DMS114 treated with DMSO at 0.1 percent for 48 hours (cell line): Measurements from ENCODE around the gene PKDCC.

ENCODE experiments used
- DNase-seq: peaks from one replicate; lab custom pipeline; 2025; ENCODE audit not compliant: unreplicated experiment; lab: John Stamatoyannopoulos, UW

PKDCC gene

DNA sequence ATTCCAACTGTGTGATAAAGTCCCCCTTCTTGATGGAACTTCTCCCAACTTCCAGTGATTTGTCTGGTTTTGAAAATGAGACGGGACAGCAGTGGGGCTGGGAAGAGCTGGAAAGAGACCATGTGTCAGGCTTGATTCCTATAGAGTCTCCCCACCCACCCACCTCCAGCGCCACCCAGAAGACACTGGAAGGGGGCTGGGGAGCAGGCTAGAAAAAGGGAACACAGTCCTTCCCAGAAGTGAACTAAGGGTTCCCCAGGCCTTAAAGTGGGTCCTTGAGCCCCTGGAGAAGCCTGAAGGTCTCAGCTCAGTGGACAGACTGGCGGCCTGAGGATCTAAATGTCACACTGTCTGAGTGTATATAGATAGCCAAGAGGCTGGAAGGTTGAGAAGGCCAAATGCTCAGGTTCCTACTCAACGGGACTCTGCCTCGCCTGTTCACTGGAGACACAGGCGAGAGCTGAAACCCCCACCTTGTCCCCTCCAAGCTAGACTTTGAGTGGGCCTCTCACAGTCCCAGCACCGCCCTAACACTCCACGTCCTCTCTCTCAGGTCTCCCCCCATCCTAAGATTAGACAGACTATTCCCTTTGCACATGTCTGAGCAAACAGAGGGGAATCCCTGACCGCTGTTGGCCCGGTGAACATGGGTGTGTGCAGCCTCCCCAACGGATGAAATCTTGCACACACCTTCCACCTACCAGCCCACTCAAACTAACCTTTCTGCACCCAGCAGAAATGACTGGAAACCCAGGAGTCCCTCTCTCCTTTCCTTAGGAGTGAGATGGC, 1.6 kb downstream of the PKDCC start:
- no peak for DNase-seq

DNA sequence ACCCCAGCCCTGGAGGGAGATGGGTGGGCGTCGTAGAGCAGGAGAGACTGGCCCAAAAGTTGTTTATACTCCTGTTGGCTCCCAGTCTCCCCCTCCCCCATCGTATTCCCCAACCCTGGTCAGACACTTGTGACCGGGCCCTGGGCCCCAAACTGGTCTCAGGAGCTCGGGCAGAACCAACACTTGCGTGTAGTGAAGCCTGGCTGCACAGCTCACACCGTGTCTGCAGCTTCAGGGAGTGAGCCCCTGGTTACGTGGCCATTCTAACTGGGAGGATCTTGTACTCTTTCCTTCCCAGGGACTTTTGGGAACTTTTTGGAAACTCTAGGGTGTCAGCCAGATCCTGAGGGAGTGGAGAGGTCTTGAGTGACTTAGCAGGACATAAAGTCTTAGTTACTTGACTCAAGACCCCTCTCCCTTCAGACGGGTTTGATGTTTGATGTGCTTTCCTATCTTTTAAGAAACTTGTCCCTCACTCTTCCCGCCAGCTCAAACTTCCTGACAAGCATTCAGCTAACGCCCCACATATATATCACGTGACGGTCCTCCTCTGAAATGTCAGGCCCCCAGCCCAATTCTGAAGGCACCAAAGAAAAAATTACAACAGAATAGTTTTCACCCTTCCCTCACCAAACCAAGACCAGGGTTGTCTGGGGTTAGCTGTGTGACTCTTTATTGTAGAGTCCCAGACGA, 2.3 kb downstream of the PKDCC start:
- DNase-seq, result no peak

DNA sequence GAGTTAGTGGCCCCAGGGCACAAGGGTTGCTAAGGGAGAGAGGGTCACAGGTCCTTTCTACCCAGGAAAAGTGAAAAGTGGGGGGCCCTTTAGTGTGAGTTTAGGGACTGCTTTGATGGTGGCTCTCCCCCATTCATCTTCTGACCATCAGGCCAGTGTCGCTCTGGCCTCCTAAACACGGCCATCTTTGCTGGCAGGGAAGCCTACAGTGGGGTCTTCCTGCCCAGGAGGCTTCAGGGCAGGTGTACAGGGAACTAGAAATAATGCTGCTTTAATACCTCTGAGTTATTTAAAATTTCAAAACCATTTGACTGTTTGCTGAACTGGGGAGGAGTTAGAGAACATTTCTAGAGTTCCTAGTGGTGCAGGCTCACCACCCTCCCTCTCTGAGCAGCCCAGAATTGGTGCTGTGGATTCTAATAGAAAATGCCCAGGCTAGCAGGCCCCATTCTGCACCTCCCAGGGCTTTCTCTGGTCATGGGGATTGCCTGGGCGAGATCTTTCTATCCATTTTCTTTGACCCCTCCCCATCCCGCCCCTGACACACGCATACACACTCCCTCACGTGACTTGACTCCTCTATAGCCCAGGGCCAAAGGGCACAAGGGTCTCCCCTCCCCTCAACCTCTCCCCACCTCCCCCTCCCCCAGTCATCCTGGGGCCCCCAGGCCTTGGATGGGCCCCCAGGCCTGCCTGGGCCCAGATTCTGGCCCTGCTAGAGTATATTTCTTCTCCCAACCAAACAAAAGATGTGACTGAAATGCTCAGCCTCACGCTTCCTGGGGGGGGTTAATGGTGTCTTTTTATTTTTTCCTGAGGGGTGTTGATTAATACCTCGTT, 3.1 kb downstream of the PKDCC start:
- no peak for DNase-seq

DNA sequence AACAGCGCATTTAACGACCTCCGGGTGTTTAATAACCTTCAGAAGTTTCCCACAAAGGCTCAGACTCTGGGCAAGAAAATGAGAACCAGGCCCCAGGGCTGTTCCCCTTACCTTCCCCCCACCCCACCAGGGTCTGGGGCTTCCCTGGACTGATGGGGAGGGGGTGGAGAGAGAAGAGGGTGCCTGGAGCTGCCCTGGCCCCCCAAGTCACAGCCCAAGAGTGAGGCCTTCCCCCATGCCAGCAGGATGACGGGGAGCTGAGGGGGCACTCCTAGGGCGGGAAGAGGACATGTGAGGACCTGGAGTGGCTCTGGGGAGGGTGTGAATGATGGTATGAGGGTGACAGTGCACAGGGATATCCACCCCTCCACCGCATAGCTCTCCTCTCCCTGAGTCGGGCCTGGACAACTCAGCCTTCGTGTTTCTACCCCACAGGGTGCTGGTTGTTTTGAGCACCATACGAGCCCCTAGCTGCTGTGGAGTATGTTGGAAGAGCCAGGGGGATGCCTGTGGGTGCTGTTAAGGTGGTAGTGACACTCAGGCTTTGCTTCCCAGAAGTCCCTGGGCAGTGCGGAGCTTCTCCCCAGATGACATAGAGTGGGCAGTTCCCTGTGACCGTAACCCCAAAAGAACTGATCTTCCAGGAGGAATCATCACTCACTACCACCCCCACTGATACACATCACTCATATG, 3.9 kb downstream of the PKDCC start:
- DNase-seq, result no peak

DNA sequence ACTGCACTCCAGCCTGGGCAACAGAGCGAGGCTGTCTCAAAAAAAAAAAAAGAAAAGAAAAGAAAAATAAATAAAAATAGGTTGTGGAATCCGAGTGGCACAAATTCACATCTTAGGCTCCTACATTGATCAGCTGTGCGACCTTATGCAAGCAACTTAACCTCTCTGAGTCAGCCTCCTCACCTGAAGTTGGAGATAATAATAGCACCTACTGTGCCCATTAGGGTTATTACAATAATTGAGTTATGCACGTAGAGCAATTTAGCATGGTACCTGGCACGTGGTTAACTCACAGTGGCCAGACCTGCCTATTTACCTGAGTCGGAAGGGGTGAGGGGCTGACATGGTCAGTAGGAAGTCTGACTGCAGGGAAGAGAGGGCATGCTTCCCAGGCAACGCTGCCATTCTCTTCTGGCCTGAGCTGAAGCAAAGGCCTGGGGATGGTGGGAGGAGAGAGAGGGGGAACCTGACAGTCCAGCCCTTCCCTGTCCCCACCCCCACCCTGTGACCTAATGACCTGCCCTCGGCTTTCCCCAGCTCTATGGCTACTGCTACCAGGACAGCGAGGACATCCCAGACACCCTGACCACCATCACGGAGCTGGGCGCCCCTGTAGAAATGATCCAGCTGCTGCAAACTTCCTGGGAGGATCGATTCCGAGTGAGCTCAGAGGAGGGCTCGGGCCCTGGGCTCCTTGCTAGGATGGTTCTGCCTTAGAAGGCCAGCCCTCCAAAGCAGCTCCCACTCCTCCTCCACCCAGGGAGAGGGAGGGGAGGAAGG, 5.1 kb downstream of the PKDCC start:
- no peak for DNase-seq

DNA sequence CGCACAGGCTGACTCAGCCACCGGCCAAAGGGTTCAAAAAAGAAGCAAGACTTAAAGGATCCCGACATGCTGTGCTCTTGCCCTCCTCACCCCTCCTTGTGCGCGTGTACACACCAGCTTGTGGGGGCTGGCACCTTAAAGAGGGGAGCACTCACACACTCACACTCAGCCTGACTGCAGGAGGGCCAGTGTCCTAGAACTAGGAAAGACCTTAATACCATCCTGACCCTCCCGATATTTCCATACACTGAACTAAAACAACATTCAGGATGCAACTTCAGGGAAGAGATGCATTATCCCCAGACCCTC, 5.6 kb downstream of the PKDCC start:
- DNase-seq, result no peak

DNA sequence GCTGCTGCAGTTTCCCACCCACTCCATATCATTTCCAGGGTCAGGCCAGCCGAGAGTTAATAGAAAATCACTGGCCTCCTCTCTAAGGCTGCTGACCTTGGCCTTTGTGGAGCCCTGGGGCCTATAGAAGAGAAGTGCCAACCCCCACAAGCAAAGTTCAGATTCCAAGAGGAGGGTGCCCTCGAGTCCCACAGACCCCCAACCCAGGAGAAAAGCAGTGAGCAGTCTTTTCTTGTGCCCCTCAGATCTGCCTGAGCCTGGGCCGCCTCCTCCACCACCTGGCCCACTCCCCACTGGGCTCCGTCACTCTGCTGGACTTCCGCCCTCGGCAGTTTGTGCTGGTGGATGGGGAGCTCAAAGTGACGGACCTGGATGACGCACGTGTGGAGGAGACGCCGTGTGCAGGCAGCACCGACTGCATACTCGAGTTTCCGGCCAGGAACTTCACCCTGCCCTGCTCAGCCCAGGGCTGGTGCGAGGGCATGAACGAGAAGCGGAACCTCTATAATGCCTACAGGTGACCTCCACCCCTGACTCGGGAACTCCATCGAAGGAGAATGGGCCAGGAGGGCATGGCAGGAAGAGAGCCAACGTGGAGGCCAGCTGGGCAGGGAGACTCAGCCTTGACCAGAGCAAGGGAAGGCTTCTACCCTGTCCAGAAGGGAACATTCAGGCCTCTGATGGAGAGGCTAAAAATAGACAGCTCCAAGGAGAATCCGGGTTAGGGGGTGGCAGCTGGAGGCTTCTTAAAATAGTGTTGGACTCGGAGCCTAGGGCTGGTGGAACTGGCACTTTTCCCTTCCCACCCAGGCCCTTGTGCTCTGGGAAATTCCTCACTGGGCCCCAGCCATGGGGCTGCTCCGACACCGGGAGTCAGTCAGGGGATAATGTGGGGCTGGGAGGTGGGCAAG, 6.2 kb downstream of the PKDCC start:
- DNase-seq, result no peak

DNA sequence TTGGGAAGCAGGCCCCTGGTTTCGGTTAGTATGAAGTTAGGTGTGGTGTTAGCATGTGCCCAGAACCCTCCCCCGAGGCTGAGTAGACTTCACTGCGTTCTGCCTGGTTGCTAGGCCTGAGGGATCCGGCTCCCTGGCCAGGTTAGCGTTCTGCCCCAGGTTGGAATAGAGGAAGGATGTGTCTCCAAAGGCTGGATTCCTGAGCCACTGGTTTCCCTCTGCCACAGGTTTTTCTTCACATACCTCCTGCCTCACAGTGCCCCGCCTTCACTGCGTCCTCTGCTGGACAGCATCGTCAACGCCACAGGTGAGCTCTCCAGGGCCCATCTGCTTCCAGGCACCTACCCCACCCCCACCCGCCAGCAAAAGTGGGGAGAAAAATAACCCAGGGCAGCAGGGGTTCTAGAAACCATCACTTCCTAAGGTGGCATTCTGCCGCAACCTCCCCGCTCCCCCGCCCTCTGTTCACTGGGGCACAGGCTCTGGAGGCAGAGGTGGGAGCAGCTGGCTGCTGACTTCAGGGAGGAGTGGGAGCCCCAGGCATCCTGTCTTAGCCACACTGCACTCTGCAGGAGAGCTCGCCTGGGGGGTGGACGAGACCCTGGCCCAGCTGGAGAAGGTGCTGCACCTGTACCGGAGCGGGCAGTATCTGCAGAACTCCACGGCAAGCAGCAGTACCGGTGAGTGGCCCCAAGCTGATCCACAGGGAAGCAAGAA, 7.1 kb downstream of the PKDCC start:
- DNase-seq, result no peak

DNA sequence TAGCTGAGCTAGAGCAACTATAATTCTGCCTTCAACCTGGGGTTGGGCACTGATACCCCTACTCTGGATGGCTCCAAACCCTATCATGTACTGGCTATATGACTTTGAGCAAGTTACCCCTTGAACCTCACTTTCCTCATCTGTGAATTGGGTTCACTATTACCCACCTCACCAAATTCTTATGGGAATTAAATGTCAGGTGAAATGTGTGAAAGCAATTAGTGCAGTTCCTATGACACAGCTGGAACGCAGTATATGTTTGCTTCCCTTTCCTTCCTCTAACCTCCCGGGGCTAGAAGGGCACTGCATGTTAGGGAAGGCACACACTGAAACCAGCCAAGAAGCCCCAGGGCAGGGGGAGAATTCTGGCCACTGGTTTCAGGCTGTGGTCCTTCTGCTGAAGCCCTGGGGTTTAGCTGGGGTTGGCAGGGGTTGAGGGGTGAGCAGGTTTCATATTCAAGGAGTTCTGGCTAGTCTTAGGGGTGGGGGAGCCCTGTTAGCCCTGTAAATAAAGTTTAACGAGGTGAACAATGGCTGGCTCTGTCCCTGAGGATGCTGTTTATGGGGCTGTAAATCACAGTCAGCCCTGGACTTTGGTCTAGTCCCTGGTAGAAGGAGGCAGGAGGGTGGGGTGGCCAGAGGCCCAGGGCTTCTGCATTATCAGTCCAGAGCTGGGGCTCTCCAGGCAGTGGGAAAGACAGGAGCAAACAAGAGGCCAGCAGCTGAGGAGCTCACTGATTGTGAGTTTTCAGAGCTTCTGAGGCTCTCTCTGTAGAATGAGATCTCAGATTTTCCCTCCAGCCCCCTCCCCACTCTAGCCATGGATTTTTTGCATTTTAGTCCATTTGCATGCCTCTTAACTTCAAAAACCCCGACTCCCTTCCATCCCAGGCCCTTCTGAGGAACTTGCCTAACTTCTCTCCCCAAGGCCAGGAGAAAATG, 8.0 kb downstream of the PKDCC start:
- DNase-seq, result no peak

DNA sequence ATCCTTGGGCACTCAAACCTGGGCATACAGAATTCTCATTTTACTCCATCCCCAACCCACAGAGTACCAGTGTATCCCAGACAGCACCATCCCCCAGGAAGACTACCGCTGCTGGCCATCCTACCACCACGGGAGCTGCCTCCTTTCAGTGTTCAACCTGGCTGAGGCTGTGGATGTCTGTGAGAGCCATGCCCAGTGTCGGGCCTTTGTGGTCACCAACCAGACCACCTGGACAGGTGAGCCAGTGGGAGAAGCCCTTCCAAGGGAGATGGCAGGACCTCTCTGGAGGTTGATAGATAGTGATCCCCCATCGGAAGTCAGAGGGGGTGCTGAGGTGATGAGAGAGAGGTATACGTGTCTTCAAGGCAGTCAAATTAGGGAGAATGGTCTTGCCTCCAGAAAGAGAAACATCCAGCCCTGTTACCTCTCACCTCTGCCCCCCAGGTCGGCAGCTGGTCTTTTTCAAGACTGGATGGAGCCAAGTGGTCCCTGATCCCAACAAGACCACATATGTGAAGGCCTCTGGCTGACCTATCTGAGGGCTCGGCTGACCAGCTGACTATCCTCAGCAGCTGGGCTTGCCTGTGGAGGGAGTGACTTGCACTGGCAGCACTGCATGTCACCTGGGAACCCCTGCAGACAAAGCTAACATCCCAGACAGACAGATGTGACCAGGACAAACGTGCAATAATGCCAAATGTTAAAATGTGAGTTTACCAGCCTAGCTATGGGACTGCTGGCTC, 9.5 kb downstream of the PKDCC start:
- DNase-seq, result no peak

DNA sequence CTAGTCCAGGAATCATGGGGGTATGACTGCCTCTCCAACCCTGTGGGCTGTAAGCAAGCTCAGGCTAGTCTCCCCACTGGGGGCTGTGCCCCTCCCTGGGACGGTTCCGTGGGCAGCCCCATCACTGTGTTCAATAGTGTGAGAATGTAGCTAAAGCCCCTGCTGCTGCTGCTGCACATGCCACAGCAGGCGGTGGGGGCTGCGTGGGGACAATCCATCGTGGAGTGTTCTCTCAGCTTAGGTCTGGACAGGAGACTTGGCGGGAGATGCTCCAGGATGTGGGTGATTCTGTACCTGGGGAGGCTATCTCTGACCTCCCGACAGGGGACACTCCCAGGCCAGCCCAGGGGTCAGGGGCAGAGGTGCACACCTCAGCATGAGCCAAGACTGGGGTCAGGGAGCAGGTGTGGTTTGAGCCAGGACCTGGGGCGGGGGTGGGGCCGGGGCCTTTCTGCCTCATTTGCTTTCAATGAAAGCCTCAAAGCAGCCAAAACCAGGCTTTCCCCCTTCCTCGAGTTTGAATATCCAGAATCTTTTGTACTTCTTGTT, 10.2 kb downstream of the PKDCC start:
- DNase-seq, result no peak

DNA sequence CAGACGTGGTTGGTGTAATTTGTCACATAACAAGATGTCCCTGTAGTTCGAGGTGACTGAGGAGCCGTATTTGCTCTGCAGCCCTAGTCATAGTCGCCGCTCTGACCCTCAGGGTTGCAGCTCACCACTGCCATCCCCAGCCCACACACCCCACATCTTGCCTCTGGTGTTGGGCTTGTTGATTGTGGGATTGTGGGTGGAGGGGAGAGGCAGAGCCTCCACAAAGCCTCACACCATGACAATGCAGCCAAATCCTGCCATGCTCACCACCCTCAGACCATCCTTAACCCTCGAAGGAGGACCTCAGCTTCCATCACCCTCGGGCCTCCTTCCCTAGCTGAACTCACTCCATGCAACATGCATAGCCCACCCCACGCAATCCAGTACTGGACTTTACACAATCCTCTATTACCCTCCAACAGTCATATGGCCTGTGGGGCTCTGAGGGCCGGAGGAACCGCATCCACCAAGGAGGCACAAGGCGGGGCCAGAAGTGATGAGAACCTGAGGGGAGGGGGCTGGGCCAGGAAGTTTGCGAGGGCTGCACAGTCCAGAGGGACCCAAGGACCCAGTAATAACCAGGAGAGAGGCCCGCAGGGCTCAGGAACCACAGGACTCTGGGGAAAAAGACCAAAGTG, 11.6 kb downstream of the PKDCC start:
- no peak for DNase-seq

DNA sequence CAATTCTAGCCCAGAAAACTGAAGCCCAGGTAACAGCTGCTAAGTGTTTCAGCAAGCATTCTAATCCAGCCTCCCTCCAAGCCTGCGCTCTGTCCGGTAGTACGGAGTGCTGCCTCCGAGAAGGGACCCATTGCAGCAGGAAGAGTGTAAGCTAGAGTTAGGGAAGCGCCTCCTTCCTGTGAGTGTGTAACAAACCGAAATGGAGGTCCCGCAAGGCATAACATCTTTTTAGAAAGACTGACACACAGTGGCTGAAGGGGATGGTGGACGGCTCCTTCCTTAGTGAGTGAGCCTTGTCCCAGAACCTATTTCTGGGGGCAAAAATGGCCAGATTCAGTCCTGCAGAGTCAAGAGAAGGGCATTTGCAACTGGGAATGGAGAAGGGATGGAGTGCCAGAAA, 12.2 kb downstream of the PKDCC start:
- no peak for DNase-seq

DNA sequence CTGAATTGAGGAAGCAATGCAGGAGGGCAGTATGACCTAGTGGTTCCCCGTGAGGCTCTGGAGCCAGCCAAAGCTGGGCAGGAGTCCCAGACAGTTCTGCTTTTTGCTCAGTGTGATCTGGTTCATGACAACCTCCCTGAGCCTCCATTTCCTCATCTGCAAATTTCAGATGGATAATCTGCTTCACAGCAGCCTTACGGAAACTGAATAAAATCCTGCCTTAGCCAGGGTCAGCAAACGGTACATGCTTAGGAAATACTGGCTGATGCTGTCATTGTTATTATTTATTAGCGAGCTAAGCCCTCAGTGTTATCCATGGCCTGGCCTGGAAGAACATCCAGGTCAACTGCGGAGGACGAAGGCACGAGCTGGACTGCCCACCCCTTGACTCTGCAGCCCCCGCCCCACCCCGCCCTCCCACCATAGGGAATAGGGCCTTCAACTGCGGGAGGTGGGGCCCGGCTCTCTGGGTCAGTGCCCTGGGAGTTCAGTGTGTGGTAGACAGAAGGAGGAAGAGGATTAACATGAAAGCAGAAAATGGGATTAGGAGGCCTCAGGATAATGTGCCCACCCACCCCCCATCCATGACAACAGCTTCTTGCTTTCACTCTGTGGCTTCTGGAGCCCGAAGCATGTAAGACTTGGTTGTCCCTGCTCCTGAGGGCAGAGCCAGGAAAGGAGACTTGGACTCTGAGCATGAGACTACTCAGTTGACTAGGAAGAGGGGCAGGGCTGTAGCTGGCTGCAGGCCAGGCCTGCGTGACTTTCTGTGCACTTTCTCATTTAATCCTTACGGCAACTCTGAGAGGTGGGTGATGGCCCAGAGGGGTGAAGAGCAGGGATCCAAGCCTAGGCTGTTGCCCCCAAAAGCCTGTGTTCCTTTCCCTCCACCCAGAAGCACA, 13.1 kb downstream of the PKDCC start:
- no peak for DNase-seq

DNA sequence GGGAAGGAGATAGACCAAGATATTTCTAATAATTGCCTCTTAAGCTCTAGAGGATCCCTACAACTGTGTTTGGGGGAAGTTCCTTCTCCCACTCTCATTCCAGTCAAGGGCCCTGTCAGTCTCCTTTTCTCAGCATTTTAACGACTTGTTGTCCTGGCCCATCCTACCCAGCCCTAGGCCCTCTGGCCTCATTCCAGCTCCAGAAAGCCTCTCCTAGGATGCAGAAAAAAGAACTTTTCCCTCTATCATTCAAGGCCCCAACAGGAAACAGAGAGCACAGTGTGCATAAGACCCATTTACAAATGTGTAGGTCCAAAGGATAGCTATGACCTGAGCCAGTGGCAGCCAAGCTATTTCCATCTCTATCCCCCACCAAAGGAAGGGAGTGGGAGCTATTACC, 14.0 kb downstream of the PKDCC start:
- no peak for DNase-seq
